ENCODE results near the gene PCDHA12. TPM values are rescaled to one million over a fixed set of nuclear protein-coding genes. Genes with fewer than 3 reads are reported as not detected.

The PCDHA12 gene
- total and polyA plus RNA-seq, 9 of the 15 experiments (the other 6 are each of a cell fraction or from before 2014, with no cell fraction given): not detected

DNA sequence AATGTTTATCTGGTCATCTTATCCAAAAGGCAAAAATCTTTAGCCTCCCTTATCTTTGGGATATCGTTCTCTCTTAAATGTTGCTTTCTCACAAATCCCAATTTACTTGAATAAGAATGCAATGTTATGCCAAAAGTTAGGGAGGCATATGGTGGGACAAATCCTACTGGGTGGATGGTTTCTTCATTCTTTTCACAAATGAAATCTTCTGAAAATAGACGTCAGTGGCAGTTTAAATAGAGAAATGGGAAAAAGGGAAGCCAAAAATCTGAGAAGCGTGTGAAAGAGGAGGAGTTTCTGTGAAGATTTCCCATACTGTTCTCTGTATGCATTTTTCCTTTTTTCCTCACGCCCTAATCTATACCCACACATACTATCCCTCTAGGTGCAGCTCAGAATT, 48.5 kb downstream of the PCDHA12 start:
- Histone ChIP-seq H2AFZ (ENCODE audit: low read depth, low read length) (no peak overlapping the region), H3K9ac (ENCODE audit: insufficient read depth in 1 of 2, low read depth in 2 of 2, low read length in 2 of 2) (no peak overlapping the region), H3K27me3 (ENCODE audit: control insufficient read depth in 2 of 2, insufficient read depth in 2 of 2, low read length in 2 of 2) (peaks cover 0 to 12% of the 10 kb centered on the region in 2 experiments; a peak in 1 of 5 replicates), H3K4me3 (no peak overlapping the region), H3K4me2 (ENCODE audit: insufficient read depth, low read length) (no peak overlapping the region), H3K27ac (ENCODE audit: extremely low read depth, low read depth, low read length) (no peak overlapping the region), H3K79me2 (ENCODE audit: control insufficient read depth, insufficient read depth, low read length) (no peaks in the 10 kb centered on the region), H3K9me3 (replicated peaks; ENCODE audit: control insufficient read depth, insufficient read depth, low read depth, low read length) (no peaks in the 10 kb centered on the region), H3K36me3 (ENCODE audit: control insufficient read depth, insufficient read depth, low read length) (no peaks in the 10 kb centered on the region), H3K4me1 (replicated peaks in 1 of 2; ENCODE audit: control insufficient read depth in 2 of 2, insufficient read depth in 2 of 2, low read length in 2 of 2) (peaks cover 0 to 12% of the 10 kb centered on the region in 2 experiments; a peak in 1 of 5 replicates), H4K20me1 (replicated peaks; ENCODE audit: control insufficient read depth, insufficient read depth, low read length) (no peaks in the 10 kb centered on the region), H3K9me1 (ENCODE audit: control insufficient read depth, insufficient read depth, low read length) (no peaks in the 10 kb centered on the region)
- ChIA-PET CTCF (ENCODE audit: low intra/inter-chr PET ratio) (no interaction called here), POLR2A (no interaction called here)
- DNase-seq (ENCODE audit: extremely low read depth in 1 of 4, low spot score in 3 of 4) (no peak), ATAC-seq (no peak), FAIRE-seq (no peak)
- in situ Hi-C loops (cut with MboI) (no loop called here), intact Hi-C loops (cut with micrococcal nuclease) (no loop called here)
- TF ChIP-seq, protein P1, sequence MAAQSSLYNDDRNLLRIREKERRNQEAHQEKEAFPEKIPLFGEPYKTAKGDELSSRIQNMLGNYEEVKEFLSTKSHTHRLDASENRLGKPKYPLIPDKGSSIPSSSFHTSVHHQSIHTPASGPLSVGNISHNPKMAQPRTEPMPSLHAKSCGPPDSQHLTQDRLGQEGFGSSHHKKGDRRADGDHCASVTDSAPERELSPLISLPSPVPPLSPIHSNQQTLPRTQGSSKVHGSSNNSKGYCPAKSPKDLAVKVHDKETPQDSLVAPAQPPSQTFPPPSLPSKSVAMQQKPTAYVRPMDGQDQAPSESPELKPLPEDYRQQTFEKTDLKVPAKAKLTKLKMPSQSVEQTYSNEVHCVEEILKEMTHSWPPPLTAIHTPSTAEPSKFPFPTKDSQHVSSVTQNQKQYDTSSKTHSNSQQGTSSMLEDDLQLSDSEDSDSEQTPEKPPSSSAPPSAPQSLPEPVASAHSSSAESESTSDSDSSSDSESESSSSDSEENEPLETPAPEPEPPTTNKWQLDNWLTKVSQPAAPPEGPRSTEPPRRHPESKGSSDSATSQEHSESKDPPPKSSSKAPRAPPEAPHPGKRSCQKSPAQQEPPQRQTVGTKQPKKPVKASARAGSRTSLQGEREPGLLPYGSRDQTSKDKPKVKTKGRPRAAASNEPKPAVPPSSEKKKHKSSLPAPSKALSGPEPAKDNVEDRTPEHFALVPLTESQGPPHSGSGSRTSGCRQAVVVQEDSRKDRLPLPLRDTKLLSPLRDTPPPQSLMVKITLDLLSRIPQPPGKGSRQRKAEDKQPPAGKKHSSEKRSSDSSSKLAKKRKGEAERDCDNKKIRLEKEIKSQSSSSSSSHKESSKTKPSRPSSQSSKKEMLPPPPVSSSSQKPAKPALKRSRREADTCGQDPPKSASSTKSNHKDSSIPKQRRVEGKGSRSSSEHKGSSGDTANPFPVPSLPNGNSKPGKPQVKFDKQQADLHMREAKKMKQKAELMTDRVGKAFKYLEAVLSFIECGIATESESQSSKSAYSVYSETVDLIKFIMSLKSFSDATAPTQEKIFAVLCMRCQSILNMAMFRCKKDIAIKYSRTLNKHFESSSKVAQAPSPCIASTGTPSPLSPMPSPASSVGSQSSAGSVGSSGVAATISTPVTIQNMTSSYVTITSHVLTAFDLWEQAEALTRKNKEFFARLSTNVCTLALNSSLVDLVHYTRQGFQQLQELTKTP (IDR thresholded peaks at IDR 0.05; ENCODE audit: low read depth in 1 of 2, partially characterized antibody in 2 of 2): no peak
- no peak for TF ChIP-seq PML (IDR thresholded peaks at IDR 0.05; ENCODE audit: low read length)
- TF ChIP-seq ZNF197 (CRISPR knock-in tag; IDR thresholded peaks at IDR 0.05; ENCODE audit: low read depth): no peak
- TF ChIP-seq STAG1 (CRISPR knock-in tag; IDR thresholded peaks at IDR 0.05; ENCODE audit: borderline replicate concordance): no peak
- TF ChIP-seq MYC (IDR thresholded peaks at IDR 0.05; ENCODE audit: low read depth, low read length): no peak
- TF ChIP-seq MYC (CRISPR knock-in tag; IDR thresholded peaks at IDR 0.05; ENCODE audit: borderline replicate concordance, low read depth): no peak
- TF ChIP-seq, protein P2, sequence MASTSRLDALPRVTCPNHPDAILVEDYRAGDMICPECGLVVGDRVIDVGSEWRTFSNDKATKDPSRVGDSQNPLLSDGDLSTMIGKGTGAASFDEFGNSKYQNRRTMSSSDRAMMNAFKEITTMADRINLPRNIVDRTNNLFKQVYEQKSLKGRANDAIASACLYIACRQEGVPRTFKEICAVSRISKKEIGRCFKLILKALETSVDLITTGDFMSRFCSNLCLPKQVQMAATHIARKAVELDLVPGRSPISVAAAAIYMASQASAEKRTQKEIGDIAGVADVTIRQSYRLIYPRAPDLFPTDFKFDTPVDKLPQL (IDR thresholded peaks at IDR 0.05; ENCODE audit: extremely low read depth, insufficient read length): no peak
- no peak for TF ChIP-seq SAP30 (IDR thresholded peaks at IDR 0.05; ENCODE audit: borderline replicate concordance, insufficient read depth, low read depth, low read length, poor library complexity, severe bottlenecking)
- no peak for TF ChIP-seq YBX1 (IDR thresholded peaks at IDR 0.05)
- no peak for TF ChIP-seq PHF8 (IDR thresholded peaks at IDR 0.05; ENCODE audit: borderline replicate concordance, low read length)
- no peak for TF ChIP-seq TCFL5 (CRISPR knock-in tag; conservative IDR thresholded peaks at IDR 0.05)
- TF ChIP-seq, protein P3, sequence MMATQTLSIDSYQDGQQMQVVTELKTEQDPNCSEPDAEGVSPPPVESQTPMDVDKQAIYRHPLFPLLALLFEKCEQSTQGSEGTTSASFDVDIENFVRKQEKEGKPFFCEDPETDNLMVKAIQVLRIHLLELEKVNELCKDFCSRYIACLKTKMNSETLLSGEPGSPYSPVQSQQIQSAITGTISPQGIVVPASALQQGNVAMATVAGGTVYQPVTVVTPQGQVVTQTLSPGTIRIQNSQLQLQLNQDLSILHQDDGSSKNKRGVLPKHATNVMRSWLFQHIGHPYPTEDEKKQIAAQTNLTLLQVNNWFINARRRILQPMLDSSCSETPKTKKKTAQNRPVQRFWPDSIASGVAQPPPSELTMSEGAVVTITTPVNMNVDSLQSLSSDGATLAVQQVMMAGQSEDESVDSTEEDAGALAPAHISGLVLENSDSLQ (IDR thresholded peaks at IDR 0.05): no peak
- TF ChIP-seq DIDO1 (tag; IDR thresholded peaks at IDR 0.05; ENCODE audit: low read depth): no peak
- BruUV-seq (replicated peaks): no TSS peak
- 2% methylated on average over 4 of the region's 4 CpGs for WGBS (ENCODE audit: insufficient coverage, low coverage, missing lambda C conversion rate)
